Trophoblast cell (in vitro differentiated cells and primary cell): ENCODE data around the gene SAMD9.
"Not testable (repeated sequence)": the region's sequence is repeated elsewhere in the genome, so short reads cannot be mapped to it uniquely, and the experiment has no call there.

Source experiments
- DNase-seq, 2 donors: peaks; one replicate each; pipeline ENCODE4 v3.0.0-alpha.2; 2016
- H2AFZ ChIP-seq: 2 replicates; pipeline ENCODE4 v1.6.1; 2013; ENCODE audit warnings: low read length, moderate library complexity, mild to moderate bottlenecking; ENCODE audit not compliant: insufficient read depth, poor library complexity
- H2AK5ac ChIP-seq: 2 replicates; pipeline ENCODE4 v1.6.1; 2013; ENCODE audit warnings: mild to moderate bottlenecking, low read length
- H2BK120ac ChIP-seq: 2 replicates; pipeline ENCODE4 v1.6.1; 2013; ENCODE audit warnings: low read length, mild to moderate bottlenecking, moderate library complexity; ENCODE audit not compliant: insufficient read depth, poor library complexity
- H2BK12ac ChIP-seq: 2 replicates; pipeline ENCODE4 v1.6.1; 2013; ENCODE audit warnings: mild to moderate bottlenecking, low read length, moderate library complexity
- H2BK5ac ChIP-seq: 2 replicates; pipeline ENCODE4 v1.6.1; 2013; ENCODE audit warnings: low read length, low read depth, moderate library complexity, mild to moderate bottlenecking; ENCODE audit not compliant: poor library complexity
- H3K14ac ChIP-seq: 2 replicates; pipeline ENCODE4 v1.6.1; 2013; ENCODE audit warnings: mild to moderate bottlenecking, low read length
- H3K18ac ChIP-seq: 2 replicates; pipeline ENCODE4 v1.6.1; 2013; ENCODE audit warnings: mild to moderate bottlenecking, low read length
- H3K23ac ChIP-seq: 2 replicates; pipeline ENCODE4 v1.6.1; 2013; ENCODE audit warnings: low read length
- H3K27ac ChIP-seq: 2 replicates; pipeline ENCODE4 v1.5.1; 2013; ENCODE audit warnings: low read depth, mild to moderate bottlenecking, inconsistent platforms, low read length, moderate library complexity
- H3K27me3 ChIP-seq: 2 replicates; pipeline ENCODE4 v1.6.1; 2013; ENCODE audit warnings: inconsistent platforms, mild to moderate bottlenecking, low read length, moderate library complexity; ENCODE audit not compliant: insufficient read depth
- H3K36me3 ChIP-seq, 2 experiments: 1 replicate in 1 of 2; 2 replicates in 1 of 2; pipeline ENCODE4 v1.6.1; 2013; ENCODE audit warnings: low read length in 2 of 2, mild to moderate bottlenecking in 2 of 2, moderate library complexity in 1 of 2; ENCODE audit not compliant: insufficient read depth in 2 of 2, control insufficient read depth in 1 of 2
- H3K4ac ChIP-seq: 2 replicates; pipeline ENCODE4 v1.6.1; 2013; ENCODE audit warnings: low read depth, mild to moderate bottlenecking, low read length, moderate library complexity
- H3K4me1 ChIP-seq, 2 experiments: 1 replicate in 1 of 2; 2 replicates in 1 of 2; pipeline ENCODE4 v1.6.1; 2013; ENCODE audit warnings: low read length in 2 of 2, mild to moderate bottlenecking in 2 of 2, moderate library complexity in 1 of 2; ENCODE audit not compliant: insufficient read depth in 2 of 2, control insufficient read depth in 1 of 2
- H3K4me2 ChIP-seq: 2 replicates; pipeline ENCODE4 v1.6.1; 2013; ENCODE audit warnings: inconsistent platforms, mild to moderate bottlenecking, low read length, moderate library complexity
- H3K4me3 ChIP-seq: 2 replicates; pipeline ENCODE4 v1.5.1; 2013; ENCODE audit warnings: mild to moderate bottlenecking, low read depth, low read length, inconsistent platforms
- H3K79me1 ChIP-seq: one replicate; pipeline ENCODE4 v1.6.1; 2013; ENCODE audit warnings: low read length
- H3K79me2 ChIP-seq: 2 replicates; pipeline ENCODE4 v1.6.1; 2013; ENCODE audit warnings: low read length, mild to moderate bottlenecking; ENCODE audit not compliant: control insufficient read depth, insufficient read depth, poor library complexity
- H3K9ac ChIP-seq: 2 replicates; pipeline ENCODE4 v1.6.1; 2013; ENCODE audit warnings: mild to moderate bottlenecking, low read length
- H3K9me3 ChIP-seq: 2 replicates; pipeline ENCODE4 v1.6.1; 2013; ENCODE audit warnings: low read depth, mild to moderate bottlenecking, control low read depth, inconsistent platforms, low read length; ENCODE audit not compliant: insufficient read depth
- H4K12ac ChIP-seq: 2 replicates; pipeline ENCODE4 v1.6.1; 2013; ENCODE audit warnings: low read depth, mild to moderate bottlenecking, low read length, moderate library complexity
- H4K8ac ChIP-seq: 2 replicates; pipeline ENCODE4 v1.6.1; 2013; ENCODE audit warnings: low read depth, mild to moderate bottlenecking, low read length, moderate library complexity
- H4K91ac ChIP-seq: one replicate; pipeline ENCODE4 v1.6.1; 2013; ENCODE audit warnings: low read depth, mild to moderate bottlenecking, low read length, moderate library complexity
- WGBS: extraction: QIAGEN DNeasy Blood & Tissue Kit; methylation state at CpG from one replicate; pipeline ENCODE4 v1.1.7; 2013; ENCODE audit warnings: missing lambda C conversion rate; ENCODE audit not compliant: insufficient read length, insufficient coverage; ENCODE audit errors: extremely low coverage; 5-methylcytosine and 5-hydroxymethylcytosine counted together

The SAMD9 gene

GRCh38 chr7:93073357-93073756 lies 44.4 kb downstream of the SAMD9 start:
- WGBS, result no CpG with 5 or more reads among the region's 9 CpGs
- H3K4me1 ChIP-seq, DNase-seq, H3K79me1 ChIP-seq, H2BK120ac ChIP-seq, H4K8ac ChIP-seq, H3K4ac ChIP-seq, H2BK12ac ChIP-seq, H3K4me3 ChIP-seq, H3K27me3 ChIP-seq, H3K79me2 ChIP-seq, H3K27ac ChIP-seq, H4K91ac ChIP-seq, H3K18ac ChIP-seq, H3K23ac ChIP-seq, H3K9ac ChIP-seq, H3K4me2 ChIP-seq, H2AFZ ChIP-seq, H2BK5ac ChIP-seq, H2AK5ac ChIP-seq, H4K12ac ChIP-seq, H3K9me3 ChIP-seq, H3K36me3 ChIP-seq, H3K14ac ChIP-seq: not testable (repeated sequence)

DNA sequence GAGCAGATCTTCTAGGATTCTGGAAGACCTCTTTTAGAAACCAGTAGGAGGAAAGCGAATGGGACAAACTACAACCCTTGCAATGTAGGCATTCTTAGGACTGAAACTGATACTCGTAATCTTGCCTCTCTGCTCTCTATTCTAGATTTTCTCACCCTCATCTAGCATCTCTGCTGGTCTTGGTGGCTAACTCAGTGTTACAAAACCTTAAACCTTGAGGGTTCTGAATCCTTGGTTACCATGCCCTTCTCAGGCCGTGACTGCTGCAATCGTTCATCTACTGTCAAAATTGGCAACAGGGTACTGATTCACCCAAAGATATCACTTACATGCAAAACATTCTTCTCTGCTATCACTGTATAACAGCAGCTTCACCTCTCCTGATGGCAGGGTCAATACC lies 55.2 kb downstream of the SAMD9 start:
- H4K8ac ChIP-seq, result no peak overlapping the region
- H3K79me2 ChIP-seq, result no peaks in the 10 kb centered on the region
- no peak overlapping the region for H2BK120ac ChIP-seq
- DNase-seq, result no peak
- H3K9me3 ChIP-seq, result no peaks in the 10 kb centered on the region
- no peak overlapping the region for H3K23ac ChIP-seq
- no peak overlapping the region for H3K18ac ChIP-seq
- WGBS, result no CpG with 5 or more reads among the region's 4 CpGs
- no peak overlapping the region for H4K12ac ChIP-seq
- H3K79me1 ChIP-seq, result no peaks in the 10 kb centered on the region
- H3K4ac ChIP-seq, result no peak overlapping the region
- H3K4me2 ChIP-seq, result no peak overlapping the region
- no peak overlapping the region for H2AFZ ChIP-seq
- H2AK5ac ChIP-seq, result no peak overlapping the region
- no peak overlapping the region for H3K4me3 ChIP-seq
- H3K9ac ChIP-seq, result no peak overlapping the region
- H3K14ac ChIP-seq, result no peak overlapping the region
- no peak overlapping the region for H4K91ac ChIP-seq
- no peaks in the 10 kb centered on the region for H3K36me3 ChIP-seq
- no peaks in the 10 kb centered on the region for H3K4me1 ChIP-seq
- no peak overlapping the region for H3K27ac ChIP-seq
- H3K27me3 ChIP-seq, result no peaks in the 10 kb centered on the region
- H2BK12ac ChIP-seq, result no peak overlapping the region
- no peak overlapping the region for H2BK5ac ChIP-seq

DNA sequence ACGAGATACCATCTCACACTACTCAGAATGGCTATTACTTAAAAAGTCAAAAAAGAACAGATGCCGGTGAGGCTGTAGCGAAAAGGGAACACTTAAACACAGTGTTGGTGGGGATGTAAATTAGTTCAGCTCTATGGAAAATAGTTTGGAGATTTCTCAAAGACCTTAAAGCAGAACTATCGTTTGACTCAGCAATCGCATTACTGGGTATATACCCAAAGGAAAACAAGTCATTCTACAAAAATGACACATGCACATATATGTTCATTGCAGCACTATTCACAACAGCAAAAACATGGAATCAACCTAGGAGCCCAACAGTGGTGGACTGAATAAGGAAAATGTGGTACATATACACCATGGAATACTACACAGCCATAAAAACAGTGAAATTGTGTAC lies 56.9 kb downstream of the SAMD9 start:
- WGBS, result no CpG with 5 or more reads among the region's 5 CpGs
- no peak overlapping the region for H2AK5ac ChIP-seq
- H3K27ac ChIP-seq, result no peak overlapping the region
- no peak overlapping the region for H4K12ac ChIP-seq
- H3K79me2 ChIP-seq, result no peaks in the 10 kb centered on the region
- H3K9me3 ChIP-seq, result no peaks in the 10 kb centered on the region
- no peak overlapping the region for H3K4me3 ChIP-seq
- H3K18ac ChIP-seq, result no peak overlapping the region
- no peak overlapping the region for H3K4me2 ChIP-seq
- no peak for DNase-seq
- no peak overlapping the region for H2AFZ ChIP-seq
- no peaks in the 10 kb centered on the region for H3K79me1 ChIP-seq
- no peak overlapping the region for H2BK12ac ChIP-seq
- H3K9ac ChIP-seq, result no peak overlapping the region
- H3K14ac ChIP-seq, result no peak overlapping the region
- H3K4ac ChIP-seq, result no peak overlapping the region
- no peak overlapping the region for H4K8ac ChIP-seq
- no peak overlapping the region for H3K23ac ChIP-seq
- H3K4me1 ChIP-seq, result no peaks in the 10 kb centered on the region
- no peak overlapping the region for H2BK5ac ChIP-seq
- no peaks in the 10 kb centered on the region for H3K36me3 ChIP-seq
- H2BK120ac ChIP-seq, result no peak overlapping the region
- H3K27me3 ChIP-seq, result no peaks in the 10 kb centered on the region
- no peak overlapping the region for H4K91ac ChIP-seq

DNA sequence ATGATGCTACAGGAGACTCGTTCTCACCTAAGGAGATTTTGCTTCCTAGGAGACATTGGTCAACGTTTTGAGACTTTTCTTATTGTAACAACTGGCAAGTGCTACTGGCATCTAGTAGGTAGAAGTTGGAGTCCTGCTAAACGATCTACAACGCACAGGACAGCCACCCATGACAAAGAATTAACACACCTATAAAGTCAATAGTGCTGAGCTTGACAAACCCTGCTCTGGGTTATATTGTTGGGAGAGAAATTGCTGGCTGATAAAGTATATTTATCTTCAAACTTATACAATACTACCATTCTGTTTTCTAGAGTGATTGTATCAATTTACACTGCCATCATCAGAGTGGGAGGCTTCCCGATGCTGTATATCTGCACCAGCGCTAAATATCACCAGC lies 57.8 kb downstream of the SAMD9 start:
- H3K23ac ChIP-seq, result no peak overlapping the region
- no peaks in the 10 kb centered on the region for H3K27me3 ChIP-seq

More for the DNA sequence above, 57.8 kb downstream of the SAMD9 start:
- no peak overlapping the region for H3K18ac ChIP-seq
- H4K91ac ChIP-seq, result no peak overlapping the region
- H2AK5ac ChIP-seq, result no peak overlapping the region
- DNase-seq, result no peak
- no peak overlapping the region for H2BK120ac ChIP-seq
- no peak overlapping the region for H3K27ac ChIP-seq
- no peak overlapping the region for H4K12ac ChIP-seq
- H3K9ac ChIP-seq, result no peak overlapping the region
- H3K4me3 ChIP-seq, result no peak overlapping the region
- H3K36me3 ChIP-seq, result no peaks in the 10 kb centered on the region
- H4K8ac ChIP-seq, result no peak overlapping the region
- H3K79me1 ChIP-seq, result no peaks in the 10 kb centered on the region
- H2BK12ac ChIP-seq, result no peak overlapping the region
- no peak overlapping the region for H3K4ac ChIP-seq
- no peak overlapping the region for H3K4me2 ChIP-seq
- no peaks in the 10 kb centered on the region for H3K4me1 ChIP-seq
- H3K14ac ChIP-seq, result no peak overlapping the region
- no peaks in the 10 kb centered on the region for H3K9me3 ChIP-seq
- H2AFZ ChIP-seq, result no peak overlapping the region
- WGBS, result no CpG with 5 or more reads among the region's 6 CpGs
- H2BK5ac ChIP-seq, result no peak overlapping the region
- no peaks in the 10 kb centered on the region for H3K79me2 ChIP-seq
